HG02870 (cell line): ENCODE results near the gene SEMA5A.
"Not testable (repeated sequence)": the region's sequence is repeated elsewhere in the genome, so short reads cannot be mapped to it uniquely, and the experiment has no call there.

Source experiments
- ATAC-seq: cut with Tn5 transposase; IDR thresholded peaks from one replicate; pipeline ENCODE4 v1.9.1; 2021; ENCODE audit warnings: mild to moderate bottlenecking, moderate library complexity; ENCODE audit not compliant: unreplicated experiment

The SEMA5A gene

GRCh38 chr5:9411142-9411541, 134.7 kb downstream of the SEMA5A start:
- ATAC-seq, result no peak

GRCh38 chr5:9409413-9409960, 136.4 kb downstream of the SEMA5A start:
- no peak for ATAC-seq

GRCh38 chr5:9408964-9409363, 136.9 kb downstream of the SEMA5A start:
- no peak for ATAC-seq

- peak; percentile 91 for ATAC-seq
Observed at GRCh38 chr5:9405196-9405754, 140.6 kb downstream of the SEMA5A start.

- ATAC-seq, result no peak
Observed at GRCh38 chr5:9401786-9402472, 143.9 kb downstream of the SEMA5A start.

GRCh38 chr5:9399783-9400182, 146.1 kb downstream of the SEMA5A start:
- not testable (repeated sequence) for ATAC-seq

GRCh38 chr5:9399094-9399493, 146.8 kb downstream of the SEMA5A start:
- no peak for ATAC-seq

- ATAC-seq, result no peak
Observed at GRCh38 chr5:9398227-9398626, 147.6 kb downstream of the SEMA5A start.

GRCh38 chr5:9396285-9396770, 149.5 kb downstream of the SEMA5A start:
- ATAC-seq, result no peak

- ATAC-seq, result no peak
Observed at GRCh38 chr5:9395706-9396105, 150.2 kb downstream of the SEMA5A start.

GRCh38 chr5:9394221-9394620, 151.7 kb downstream of the SEMA5A start:
- ATAC-seq, result no peak

- no peak for ATAC-seq
Observed at GRCh38 chr5:9392625-9393024, 153.2 kb downstream of the SEMA5A start.

GRCh38 chr5:9391080-9391479, 154.8 kb downstream of the SEMA5A start:
- ATAC-seq, result no peak

GRCh38 chr5:9390113-9390512, 155.8 kb downstream of the SEMA5A start:
- ATAC-seq, result no peak

GRCh38 chr5:9388941-9389674, 156.8 kb downstream of the SEMA5A start:
- ATAC-seq, result no peak

GRCh38 chr5:9387879-9388278, 158.0 kb downstream of the SEMA5A start:
- ATAC-seq, result no peak

- no peak for ATAC-seq
Observed at GRCh38 chr5:9386945-9387344, 158.9 kb downstream of the SEMA5A start.

GRCh38 chr5:9382522-9382921, 163.4 kb downstream of the SEMA5A start:
- ATAC-seq, result no peak

GRCh38 chr5:9381464-9381863, 164.4 kb downstream of the SEMA5A start:
- ATAC-seq, result peak; percentile 97

- no peak for ATAC-seq
Observed at GRCh38 chr5:9380109-9380508, 165.8 kb downstream of the SEMA5A start.

GRCh38 chr5:9376363-9377117, 169.3 kb downstream of the SEMA5A start:
- ATAC-seq, result no peak
